HT1080 (cell line): ENCODE measurements around the gene TCF7. TPM values are rescaled to one million over a fixed set of nuclear protein-coding genes. Genes with fewer than 3 reads are reported as not detected.
A peak's percentile ranks its signal among the peaks of the same experiment; 100 is the strongest.

Experiments used
- DNase-seq: peaks from one replicate; pipeline ENCODE4 v3.0.0-alpha.2; 2015; ENCODE audit warnings: low read depth
- polyA plus RNA-seq, 2 experiments: library from polyadenylated mRNA; depleted of rRNA; stranded (reverse); fragments of >200 nt; gene quantifications; 2 replicates each; pipeline ENCODE4 v1.2.3, GENCODE V29; 2015
- total RNA-seq: library from RNA; depleted of rRNA; stranded (reverse); fragments of >200 nt; shearing (Covaris generic); gene quantifications from 2 replicates; pipeline ENCODE4 v1.2.3, GENCODE V29; 2014; rRNA removed

Gene TCF7
- total RNA-seq: not detected in 2 replicates
- 0.20 and 0.76 TPM in 2 replicates for polyA plus RNA-seq (2015; cell fraction: cytosol; rRNA removed)
- 0.31 TPM in 1 of 2 replicates, not detected in the other for polyA plus RNA-seq (2015; cell fraction: nucleus; rRNA removed)

- no peak for DNase-seq
These were observed at the start of gene TCF7 for GRCh38 chr5:134113902-134114875. TCF7 (plus strand) TSS chr5:134114681; CDS start chr5:134114907, 226 bp downstream.

DNA sequence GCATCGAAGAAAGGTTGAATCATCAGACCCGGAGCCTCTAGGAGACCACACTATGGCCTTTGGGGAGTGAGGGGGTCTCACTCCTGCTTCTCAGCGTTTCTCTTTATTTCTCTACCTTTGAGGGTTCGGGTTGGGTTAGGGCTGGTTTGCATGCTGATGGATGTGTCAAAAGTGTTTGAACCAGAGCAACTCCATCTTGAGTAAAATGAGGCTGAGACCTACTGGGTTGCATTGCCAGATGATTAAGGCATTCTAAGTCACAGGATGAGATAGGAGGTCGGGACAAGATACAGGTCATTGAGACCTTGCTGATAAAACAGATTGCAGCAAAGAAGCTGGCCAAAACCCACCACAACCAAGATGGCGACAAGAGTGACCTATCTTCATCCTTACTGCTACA, 44.9 kb upstream of the TCF7 start:
- DNase-seq: no peak

GRCh38 chr5:134070725-134071613, 43.5 kb upstream of the TCF7 start:
- DNase-seq: no peak

- no peak for DNase-seq
These were observed 42.8 kb upstream of the TCF7 start for GRCh38 chr5:134071614-134072207.

DNA sequence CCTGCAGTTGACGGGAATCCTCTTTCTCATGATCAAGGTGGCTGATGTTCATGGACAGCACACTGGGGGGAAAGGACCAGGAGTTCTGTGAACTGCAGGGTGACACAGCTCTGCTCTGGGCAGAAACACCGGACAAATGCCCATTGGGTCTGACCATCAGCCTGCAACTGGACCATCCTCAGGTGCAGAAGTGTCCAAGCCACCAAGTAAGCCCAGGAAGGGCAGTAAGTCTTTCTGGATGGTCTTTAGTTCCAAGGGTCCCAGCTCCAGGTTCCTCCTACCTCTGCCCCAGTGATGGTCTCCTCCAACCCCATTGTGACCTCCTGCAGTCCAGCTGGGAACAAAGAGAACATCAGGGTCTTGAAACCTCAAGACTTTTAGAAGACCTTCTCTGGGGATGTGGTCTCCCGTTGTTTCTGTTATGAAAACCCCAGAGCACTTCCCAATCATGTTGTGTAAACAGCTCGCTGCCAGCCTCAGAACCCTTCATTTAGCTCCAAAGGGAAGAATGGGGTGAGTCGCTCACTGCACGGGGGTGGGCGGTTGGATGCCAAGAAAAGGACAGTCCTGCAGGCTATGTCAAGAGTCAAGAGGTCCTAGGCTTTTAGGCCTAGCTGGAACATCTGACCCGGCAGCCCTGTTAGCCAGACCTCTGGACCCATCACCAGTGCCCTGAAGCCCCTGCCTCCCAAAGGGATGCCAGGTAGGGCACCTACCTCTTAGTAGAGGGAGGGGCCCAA, 41.8 kb upstream of the TCF7 start:
- no peak for DNase-seq

DNA sequence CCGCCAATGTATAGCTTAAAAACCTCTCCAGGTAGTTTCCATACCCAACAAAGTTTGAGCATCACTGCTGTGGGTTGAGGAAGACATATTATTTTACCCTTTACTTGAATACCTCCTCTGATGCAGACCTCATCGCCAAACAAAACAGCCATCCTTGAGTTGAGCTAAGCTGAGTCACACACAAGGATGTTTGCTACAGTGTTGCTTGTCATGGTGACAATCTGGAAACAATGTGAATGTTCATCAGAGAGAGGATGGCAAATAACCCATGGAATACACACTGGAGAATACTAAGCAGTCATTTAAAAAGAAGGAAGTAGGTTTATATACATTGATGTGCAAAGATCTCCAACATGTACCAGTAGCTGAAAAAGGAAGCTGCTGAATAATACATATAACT, 41.1 kb upstream of the TCF7 start:
- DNase-seq: peak; percentile 49

GRCh38 chr5:134075102-134075501, 39.4 kb upstream of the TCF7 start:
- no peak for DNase-seq

DNA sequence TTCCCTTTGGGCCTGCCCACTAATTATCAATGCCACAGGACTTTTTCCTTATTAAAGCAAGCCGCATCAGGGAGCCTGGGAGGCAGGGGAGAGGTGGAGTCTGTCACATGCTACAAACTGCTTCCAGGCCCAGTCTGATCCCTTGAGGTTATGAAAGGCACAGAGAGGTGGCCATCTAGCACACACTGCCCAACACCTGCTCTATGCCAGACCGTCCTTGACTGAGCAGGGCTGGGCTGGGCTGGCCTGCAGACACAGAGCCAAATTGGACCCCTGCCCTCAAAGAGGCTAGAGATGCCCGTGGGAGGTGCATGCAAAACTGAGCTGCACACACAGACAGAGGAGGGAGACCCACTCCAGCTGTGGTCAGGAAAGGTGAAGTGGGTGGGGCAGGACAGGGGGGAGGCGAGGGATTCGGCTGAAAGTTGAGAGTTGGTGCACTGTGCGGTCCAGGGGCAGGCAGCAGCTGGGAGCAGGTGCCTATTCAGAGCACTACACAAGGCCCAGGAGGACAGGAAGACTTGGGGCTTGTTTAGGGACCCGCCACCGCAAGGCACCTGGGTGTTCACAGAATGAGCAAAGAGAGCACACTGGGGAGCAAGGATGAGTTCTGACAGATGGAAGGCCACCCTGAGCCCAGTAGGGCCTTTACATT, 36.4 kb upstream of the TCF7 start:
- no peak for DNase-seq

DNA sequence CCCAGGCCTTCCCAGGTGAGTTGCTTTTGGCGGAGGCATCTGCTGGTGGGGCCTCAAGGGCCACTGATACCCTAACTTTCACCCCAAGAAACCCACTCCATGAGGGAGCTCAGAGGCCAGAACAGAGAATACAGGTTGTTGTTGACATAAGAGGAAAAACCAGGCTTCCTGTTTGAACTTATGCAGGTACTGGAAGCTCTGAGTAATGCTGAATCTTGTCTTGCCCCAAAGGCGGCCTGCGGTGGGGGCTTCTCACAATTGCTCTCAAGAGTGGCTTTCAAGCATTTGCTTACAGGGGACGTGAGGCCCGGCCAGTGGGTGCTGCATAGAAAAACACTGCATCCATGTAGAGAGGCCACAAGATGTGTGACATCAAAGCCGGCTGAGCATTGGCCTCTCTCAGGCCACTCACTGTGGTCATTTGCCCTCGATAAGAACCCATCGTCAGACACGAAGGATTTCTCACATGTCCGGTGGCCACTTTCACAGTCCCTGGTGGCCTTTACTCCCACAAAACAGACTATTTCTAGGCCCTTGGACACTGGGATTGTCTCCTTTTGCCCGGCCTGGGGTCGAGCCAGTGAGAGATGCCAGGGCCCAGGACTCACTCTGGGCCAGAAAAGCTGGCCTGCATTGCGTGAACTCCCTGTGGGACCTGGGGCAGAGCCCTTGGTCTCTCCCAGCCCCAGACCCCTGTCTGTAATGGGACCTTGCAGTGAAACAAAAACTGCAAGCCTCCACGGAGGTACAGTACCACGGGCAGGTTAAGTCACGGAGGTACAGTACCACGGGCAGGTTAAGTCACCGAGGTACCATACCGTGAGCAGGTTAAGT, 34.5 kb upstream of the TCF7 start:
- DNase-seq: no peak

DNA sequence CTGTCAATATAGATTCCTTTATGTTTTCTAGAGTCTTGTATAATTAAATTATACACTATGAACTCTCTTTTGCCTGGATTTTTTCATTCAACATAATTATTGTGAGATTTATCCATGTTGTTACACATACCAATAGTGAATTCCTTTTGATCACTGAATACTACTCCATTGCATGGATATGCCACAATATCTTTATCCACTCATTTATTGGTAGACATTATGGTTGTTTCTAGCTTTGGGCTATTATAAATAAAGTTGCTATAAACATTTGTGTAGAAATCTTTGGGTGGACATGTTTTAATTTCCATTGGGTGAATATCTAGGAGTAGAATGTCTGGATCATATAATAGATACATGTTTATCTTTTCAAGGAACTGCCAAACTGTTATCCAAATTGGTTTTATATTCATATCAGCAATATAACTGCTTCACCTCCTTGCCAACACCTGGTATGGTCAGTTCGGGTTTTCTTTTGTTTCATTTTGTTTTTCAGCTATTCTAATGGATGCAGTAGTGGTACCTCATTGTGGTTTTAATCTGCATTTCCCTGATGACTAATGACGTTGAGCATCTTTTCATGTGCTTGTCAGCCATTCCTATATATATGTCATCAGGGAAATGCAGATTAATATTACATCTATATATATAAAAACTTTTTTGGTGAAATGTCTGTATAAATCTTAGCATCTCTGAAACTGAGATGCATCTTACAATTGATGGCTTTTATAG, 32.1 kb upstream of the TCF7 start:
- peak; percentile 37 for DNase-seq

- no peak for DNase-seq
These were observed 31.0 kb upstream of the TCF7 start for GRCh38 chr5:134083517-134083916.

DNA sequence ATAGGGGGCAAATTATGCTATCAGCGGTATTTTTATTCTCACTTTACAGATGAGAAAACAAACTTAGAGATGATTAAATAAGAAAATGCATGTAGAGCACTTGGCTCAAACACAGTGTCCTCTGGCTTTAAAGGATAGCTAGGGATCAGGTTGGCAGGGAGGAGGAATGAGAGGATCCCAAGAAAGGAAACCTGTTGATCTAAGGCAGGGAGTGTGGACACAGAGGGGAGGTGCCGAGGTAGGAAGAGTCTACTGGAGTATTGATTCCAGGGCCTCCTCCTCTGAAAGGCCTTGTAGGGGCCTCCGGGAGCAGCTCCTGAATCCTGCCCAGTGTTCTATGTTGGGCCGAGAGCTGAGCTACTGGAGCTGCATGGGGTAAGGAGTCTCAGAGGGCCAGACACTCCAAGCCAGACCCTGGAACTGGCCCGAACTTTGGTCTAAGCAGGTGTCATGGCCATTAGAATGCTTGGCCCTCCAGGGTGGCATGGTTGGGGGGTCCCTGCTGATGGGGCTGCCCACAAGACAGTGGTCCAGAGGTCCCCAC, 30.4 kb upstream of the TCF7 start:
- DNase-seq: no peak

DNA sequence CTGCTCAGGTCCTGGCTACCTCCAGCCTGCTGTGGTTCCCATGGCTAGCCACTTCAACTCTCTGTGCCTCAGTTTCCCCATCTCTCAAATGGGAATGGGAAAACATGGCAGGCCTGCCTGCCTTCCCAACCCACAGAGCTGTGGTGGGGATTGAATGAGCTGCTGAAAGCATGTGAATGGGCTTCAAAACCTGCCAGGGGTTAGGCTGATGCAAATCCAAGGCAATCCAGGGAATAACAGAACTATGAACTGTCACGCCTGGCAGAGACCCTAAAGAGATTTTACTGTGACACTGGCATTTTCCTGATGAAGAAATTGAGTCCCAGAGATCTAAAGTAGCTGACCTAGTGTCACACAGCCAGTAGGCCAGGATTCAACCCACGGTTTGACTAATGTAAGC, 29.9 kb upstream of the TCF7 start:
- DNase-seq: no peak

DNA sequence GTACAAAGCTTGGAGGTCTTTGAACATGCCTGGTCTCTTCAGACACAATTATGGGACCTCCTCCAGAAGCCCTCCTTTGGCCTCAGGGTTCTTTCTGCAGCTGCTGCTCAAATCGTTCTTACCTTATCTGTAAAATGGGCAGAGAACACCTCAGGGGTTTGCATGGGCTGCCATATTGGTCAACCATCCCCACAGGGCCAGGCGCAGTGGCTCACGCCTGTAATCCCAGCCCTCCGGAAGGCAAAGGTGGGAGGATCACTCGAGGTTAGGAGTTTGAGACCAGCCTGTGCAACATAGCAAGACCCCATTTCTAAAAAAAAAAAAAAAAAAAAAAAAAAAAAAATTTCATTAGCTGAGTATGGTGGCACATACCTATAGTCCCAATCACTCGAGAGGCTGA, 29.1 kb upstream of the TCF7 start:
- DNase-seq: no peak

DNA sequence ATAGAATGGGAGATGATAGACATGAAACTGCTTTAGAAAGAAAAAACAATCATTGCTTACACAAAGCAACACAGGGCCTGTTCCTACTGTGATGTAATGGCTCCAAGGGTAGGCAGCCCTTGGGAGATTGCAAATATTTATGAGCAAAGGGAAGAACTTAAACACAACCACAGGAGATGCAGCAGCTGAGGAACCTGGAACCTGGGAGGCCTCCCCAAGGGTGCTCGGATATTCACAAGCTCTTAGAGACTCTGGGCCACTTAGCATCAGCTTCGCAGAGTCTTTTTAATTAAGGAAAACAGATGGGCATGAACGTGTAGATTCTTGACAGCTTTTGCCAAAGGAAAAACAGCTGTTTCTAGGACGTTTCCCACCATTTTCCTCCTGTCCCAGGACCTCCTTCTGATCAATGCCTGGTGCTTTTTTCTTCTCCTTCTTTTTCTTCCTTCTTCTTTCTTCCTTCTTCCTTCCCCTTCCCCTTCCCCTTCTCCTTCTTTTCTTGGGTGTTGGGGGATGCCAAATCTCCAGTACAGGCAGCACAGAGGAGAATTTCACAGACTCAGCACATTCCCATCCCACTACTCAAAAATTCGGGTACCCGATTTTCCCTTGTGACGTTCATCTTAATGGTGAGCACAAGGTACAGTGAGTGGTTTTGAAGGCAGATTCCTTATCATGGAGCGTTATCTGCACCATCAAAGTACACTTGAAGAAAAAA, 28.1 kb upstream of the TCF7 start:
- no peak for DNase-seq

DNA sequence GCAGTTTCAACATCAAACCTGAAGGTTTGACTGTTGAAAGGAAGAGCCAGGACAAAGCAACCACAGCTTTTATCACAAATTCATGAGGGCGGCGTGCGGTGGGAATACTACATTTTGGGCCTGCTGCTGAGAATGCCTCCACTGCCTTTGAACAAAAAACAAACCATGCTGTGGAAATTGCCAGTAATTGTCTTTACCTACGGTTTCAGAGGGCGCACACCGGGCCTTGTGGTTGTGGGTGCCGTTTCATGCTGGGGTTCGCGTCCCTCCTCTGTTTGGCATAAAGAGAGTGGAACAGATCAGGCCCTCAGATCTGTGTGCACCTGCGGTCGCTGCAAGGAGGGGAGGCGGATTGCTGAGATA, 27.6 kb upstream of the TCF7 start:
- no peak for DNase-seq

GRCh38 chr5:134088291-134088690, 26.2 kb upstream of the TCF7 start:
- DNase-seq: no peak
